Prostate gland (tissue), 1 donor: ENCODE data around the gene SSUH2.

Experiments
- POLR2A ChIP-seq: fragments of 450-650 bp; IDR thresholded peaks from one replicate; pipeline ENCODE4 v1.6.1; 2016; ENCODE audit warnings: antibody characterized with exemption, mild to moderate bottlenecking
- POLR2AphosphoS5 ChIP-seq: sonication (generic); formaldehyde crosslinking; IDR thresholded peaks from one replicate; pipeline ENCODE4 v1.6.1; 2017; ENCODE audit warnings: antibody characterized with exemption

- no peak for TF ChIP-seq POLR2A
- no peak for TF ChIP-seq POLR2AphosphoS5
Measured at GRCh38 chr3:8617921-8618320, 26.7 kb downstream of the SSUH2 start.
